Thyroid gland (tissue), 4 donors: ENCODE results near the gene KPNA1. TPM values are rescaled to one million over a fixed set of nuclear protein-coding genes. Genes with fewer than 3 reads are reported as not detected.
"Not testable (repeated sequence)": the region's sequence is repeated elsewhere in the genome, so short reads cannot be mapped to it uniquely, and the experiment has no call there.

Source experiments
- DNase-seq, 2 donors: peaks; one replicate each; pipeline ENCODE4 v3.0.0-alpha.2; 2019
- H3K27ac ChIP-seq, 3 donors: fragments of 200-600 bp; sonication (generic); 1 replicate in 2 of 3; 2 replicates in 1 of 3; pipeline ENCODE4 v1.5.1; 2016 to 2019; ENCODE audit warnings: mild to moderate bottlenecking in 1 of 3, moderate library complexity in 1 of 3
- H3K27me3 ChIP-seq: fragments of 200-600 bp; sonication (generic); one replicate; pipeline ENCODE4 v1.5.1; 2019
- H3K36me3 ChIP-seq, 2 donors: fragments of 200-600 bp; sonication (generic); one replicate each; pipeline ENCODE4 v1.5.1; 2016 to 2019
- H3K4me1 ChIP-seq, 2 donors: fragments of 200-600 bp; sonication (generic); one replicate each; pipeline ENCODE4 v1.5.1; 2017 to 2019
- H3K4me3 ChIP-seq, 3 donors: fragments of 200-600 bp; sonication (generic); replicated peaks in 1 of 3; 1 replicate in 2 of 3; 2 replicates in 1 of 3; pipeline ENCODE4 v1.5.1; 2016; ENCODE audit warnings: mild to moderate bottlenecking in 1 of 3
- H3K9me3 ChIP-seq: fragments of 200-600 bp; sonication (generic); one replicate; pipeline ENCODE4 v1.5.1; 2017
- POLR2A ChIP-seq, 2 donors: fragments of 450-650 bp; IDR thresholded peaks; one replicate each; pipeline ENCODE4 v1.6.1; 2017; ENCODE audit warnings: antibody characterized with exemption in 2 of 2, mild to moderate bottlenecking in 2 of 2, moderate library complexity in 1 of 2
- WGBS, 2 donors: methylation state at CpG; one replicate each; pipeline ENCODE4 v1.1.5; 2017; 5-methylcytosine and 5-hydroxymethylcytosine counted together
- intact Hi-C: fragments of 100-400 bp; cut with DNase I; formaldehyde crosslinking; loops from one replicate; pipeline ENCODE4 v1.15.1; 2023
- total RNA-seq, 4 donors: library from RNA; depleted of rRNA; stranded (reverse); fragments of >200 nt; gene quantifications; one replicate each; pipeline ENCODE4 v1.2.3, GENCODE V29; 2016
- TF ChIP-seq, protein P1 (sequence below), 6 experiments: fragments of 200-600 bp in 3 of 6; fragments of 450-650 bp in 3 of 6; sonication (generic) in 3 of 6; IDR thresholded peaks; one replicate each; pipeline ENCODE4 v1.5.1; 2016 to 2019; ENCODE audit warnings: antibody characterized with exemption in 6 of 6, mild to moderate bottlenecking in 2 of 6, inconsistent platforms in 1 of 6, moderate library complexity in 1 of 6

The KPNA1 gene
- total RNA-seq, 4 donors from 2014 or later = 33.8 to 61.8 (median 40.9) TPM

DNA sequence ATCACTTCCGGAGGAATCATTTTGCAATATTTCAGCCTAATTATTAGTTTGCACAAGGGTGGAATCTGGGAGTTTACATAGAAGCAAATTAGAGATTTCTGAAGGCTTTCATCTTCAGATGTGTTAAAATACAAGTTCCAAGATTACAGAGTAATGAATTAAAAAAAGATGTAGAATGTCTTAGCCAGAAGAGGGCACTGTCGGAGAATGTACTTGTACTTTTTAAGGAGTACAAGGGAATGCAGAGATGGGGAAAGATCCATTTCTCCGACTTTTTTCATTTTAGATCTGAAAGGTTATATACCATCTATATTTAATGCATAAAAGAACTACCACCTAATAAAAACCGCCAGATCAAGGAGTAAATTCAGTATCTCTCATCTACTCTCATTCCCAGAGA is 55.7 kb downstream of the KPNA1 start:
- H3K36me3 ChIP-seq = peaks cover 6 to 18% of the 10 kb centered on the region in 2 donors
- no peak for DNase-seq
- no peak overlapping the region for H3K27ac ChIP-seq
- TF ChIP-seq, protein P1, sequence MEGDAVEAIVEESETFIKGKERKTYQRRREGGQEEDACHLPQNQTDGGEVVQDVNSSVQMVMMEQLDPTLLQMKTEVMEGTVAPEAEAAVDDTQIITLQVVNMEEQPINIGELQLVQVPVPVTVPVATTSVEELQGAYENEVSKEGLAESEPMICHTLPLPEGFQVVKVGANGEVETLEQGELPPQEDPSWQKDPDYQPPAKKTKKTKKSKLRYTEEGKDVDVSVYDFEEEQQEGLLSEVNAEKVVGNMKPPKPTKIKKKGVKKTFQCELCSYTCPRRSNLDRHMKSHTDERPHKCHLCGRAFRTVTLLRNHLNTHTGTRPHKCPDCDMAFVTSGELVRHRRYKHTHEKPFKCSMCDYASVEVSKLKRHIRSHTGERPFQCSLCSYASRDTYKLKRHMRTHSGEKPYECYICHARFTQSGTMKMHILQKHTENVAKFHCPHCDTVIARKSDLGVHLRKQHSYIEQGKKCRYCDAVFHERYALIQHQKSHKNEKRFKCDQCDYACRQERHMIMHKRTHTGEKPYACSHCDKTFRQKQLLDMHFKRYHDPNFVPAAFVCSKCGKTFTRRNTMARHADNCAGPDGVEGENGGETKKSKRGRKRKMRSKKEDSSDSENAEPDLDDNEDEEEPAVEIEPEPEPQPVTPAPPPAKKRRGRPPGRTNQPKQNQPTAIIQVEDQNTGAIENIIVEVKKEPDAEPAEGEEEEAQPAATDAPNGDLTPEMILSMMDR (IDR thresholded peaks at IDR 0.05) = peak in 2 of 6 experiments; percentile 11 to 27
- no peak for TF ChIP-seq POLR2A (IDR thresholded peaks at IDR 0.05)
- no peaks in the 10 kb centered on the region for H3K4me1 ChIP-seq
- intact Hi-C loops = no loop called here
- no peaks in the 10 kb centered on the region for H3K27me3 ChIP-seq
- no peaks in the 10 kb centered on the region for H3K9me3 ChIP-seq
- 74 to 77% methylated on average over 4 of the region's 4 CpGs for WGBS, 2 donors
- no peak overlapping the region for H3K4me3 ChIP-seq

DNA sequence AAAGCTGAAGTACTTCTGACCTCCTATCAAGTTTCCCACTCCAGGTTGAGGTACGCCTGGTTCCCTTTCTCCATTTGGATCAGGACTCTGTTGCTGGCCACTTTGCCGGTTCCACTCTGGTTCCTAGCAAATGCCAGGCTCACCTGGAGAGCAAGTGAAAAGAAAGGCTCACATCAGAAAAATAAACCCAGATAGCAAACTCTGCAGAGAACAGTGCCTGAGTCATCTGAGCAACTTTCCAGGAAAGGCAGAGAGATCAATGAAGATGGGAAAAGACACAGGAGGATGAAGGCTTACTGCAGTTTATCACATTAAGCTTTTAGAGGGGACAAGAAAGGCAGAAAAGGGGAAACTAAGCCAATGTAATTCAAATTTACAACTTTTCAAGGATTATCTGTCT is 57.0 kb downstream of the KPNA1 start:
- WGBS, 2 donors = 98% methylated on average over 2 of the region's 2 CpGs
- no peak for TF ChIP-seq POLR2A (IDR thresholded peaks at IDR 0.05)
- TF ChIP-seq, protein P1 (IDR thresholded peaks at IDR 0.05) = no peak
- Histone ChIP-seq H3K27me3 (no peaks in the 10 kb centered on the region), H3K27ac (no peak overlapping the region), H3K4me3 (no peak overlapping the region), H3K36me3 (peaks cover 10 to 22% of the 10 kb centered on the region in 2 donors), H3K9me3 (no peaks in the 10 kb centered on the region), H3K4me1 (no peaks in the 10 kb centered on the region)
- intact Hi-C loops = no loop called here
- DNase-seq = no peak

DNA sequence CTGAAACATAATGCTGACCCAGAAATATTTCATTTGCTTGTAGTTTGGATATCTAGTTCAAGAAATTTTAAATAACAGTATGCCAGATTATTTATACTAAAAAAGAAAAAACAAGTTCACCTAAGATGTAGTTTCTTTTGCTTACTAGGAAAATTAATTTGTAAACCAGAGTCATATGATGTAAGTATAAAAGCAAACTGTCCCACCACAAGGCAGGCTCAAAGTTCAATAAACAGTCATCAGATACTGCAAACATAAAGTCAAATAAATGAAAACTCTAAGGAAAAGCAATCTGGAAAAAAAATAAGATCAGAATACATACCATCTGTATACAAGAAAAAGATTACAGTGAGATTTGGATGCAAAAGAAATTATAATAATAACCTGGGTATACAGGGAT is 58.7 kb downstream of the KPNA1 start:
- Histone ChIP-seq H3K27ac (no peak overlapping the region), H3K27me3 (no peaks in the 10 kb centered on the region), H3K4me1 (no peaks in the 10 kb centered on the region), H3K4me3 (no peak overlapping the region), H3K36me3 (peaks cover 11 to 24% of the 10 kb centered on the region in 2 donors), H3K9me3 (no peaks in the 10 kb centered on the region)
- no peak for DNase-seq
- intact Hi-C loops = no loop called here
- no peak for TF ChIP-seq POLR2A (IDR thresholded peaks at IDR 0.05)
- TF ChIP-seq, protein P1 (IDR thresholded peaks at IDR 0.05) = no peak

DNA sequence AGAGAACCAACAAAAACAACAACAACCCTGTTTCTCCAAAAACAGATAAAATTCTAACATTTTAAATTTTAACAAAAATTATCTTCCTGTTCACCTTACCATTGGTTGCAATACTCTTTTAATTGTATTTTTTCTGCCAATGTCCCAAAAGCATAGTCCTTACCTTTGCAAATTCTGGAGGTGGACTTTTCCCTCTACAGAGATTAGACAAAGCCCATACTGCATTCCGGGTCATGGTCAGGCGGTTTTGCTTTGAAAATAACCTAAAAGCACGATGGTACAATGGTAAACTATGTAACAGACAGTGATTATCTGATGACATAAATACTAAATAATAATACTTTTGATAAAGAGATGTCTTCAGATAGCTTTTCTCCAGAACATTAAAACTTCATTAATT is 63.4 kb downstream of the KPNA1 start:
- H3K4me3 ChIP-seq = no peak overlapping the region
- H3K4me1 ChIP-seq = no peaks in the 10 kb centered on the region
- intact Hi-C loops = no loop called here
- H3K27ac ChIP-seq = no peak overlapping the region
- peaks cover 17 to 26% of the 10 kb centered on the region in 2 donors for H3K36me3 ChIP-seq
- no peak for DNase-seq
- TF ChIP-seq, protein P1 (IDR thresholded peaks at IDR 0.05) = no peak
- TF ChIP-seq POLR2A (IDR thresholded peaks at IDR 0.05) = no peak
- 75 to 77% methylated on average over 3 of the region's 3 CpGs for whole genome bisulfite sequencing, 2 donors
- no peaks in the 10 kb centered on the region for H3K27me3 ChIP-seq
- no peaks in the 10 kb centered on the region for H3K9me3 ChIP-seq

DNA sequence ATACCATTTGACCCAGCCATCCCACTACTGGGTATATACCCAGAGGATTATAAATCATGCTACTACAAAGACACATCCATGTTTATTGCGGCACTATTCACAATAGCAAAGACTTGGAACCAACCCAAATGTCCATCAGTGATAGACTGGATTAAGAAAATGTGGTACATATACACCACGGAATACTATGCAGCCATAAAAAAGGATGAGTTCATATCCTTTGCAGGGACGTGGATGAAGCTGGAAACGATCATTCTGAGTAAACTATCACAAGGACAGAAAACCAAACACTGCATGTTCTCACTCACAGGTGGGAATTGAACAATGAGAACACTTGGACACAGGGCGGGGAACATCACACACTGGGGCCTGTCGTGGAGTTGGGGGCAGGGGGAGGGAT is 66.5 kb downstream of the KPNA1 start:
- intact Hi-C loops, H3K4me1 ChIP-seq, H3K27ac ChIP-seq, DNase-seq, H3K9me3 ChIP-seq, H3K4me3 ChIP-seq, H3K27me3 ChIP-seq: not testable (repeated sequence)
- WGBS, 2 donors = 97 to 98% methylated on average over 6 of the region's 6 CpGs
- H3K36me3 ChIP-seq = peaks cover 14 to 22% of the 10 kb centered on the region in 2 donors

DNA sequence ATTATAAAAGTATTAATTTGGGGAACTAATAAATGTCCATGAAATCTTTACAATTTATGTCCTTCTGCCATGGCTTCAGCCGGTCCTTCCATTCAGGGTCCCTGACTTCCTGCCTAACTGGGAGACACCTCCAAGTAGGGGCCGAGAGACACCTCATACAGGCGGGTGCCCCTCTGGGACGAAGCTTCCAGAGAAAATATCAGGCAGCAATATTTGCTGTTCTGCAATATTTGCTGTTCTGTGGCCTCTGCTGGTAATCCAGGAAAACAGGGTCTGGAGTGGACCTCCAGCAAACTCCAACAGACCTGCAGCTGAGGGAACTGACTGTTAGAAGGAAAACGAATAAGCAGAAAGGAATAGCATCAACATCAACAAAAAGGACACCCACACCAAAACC is 70.2 kb downstream of the KPNA1 start:
- H3K27me3 ChIP-seq, DNase-seq, intact Hi-C loops, H3K4me3 ChIP-seq, H3K27ac ChIP-seq, H3K4me1 ChIP-seq, H3K9me3 ChIP-seq: not testable (repeated sequence)
- H3K36me3 ChIP-seq = peaks cover 29 to 30% of the 10 kb centered on the region in 2 donors
- 97% methylated on average over 5 of the region's 5 CpGs for WGBS, 2 donors

DNA sequence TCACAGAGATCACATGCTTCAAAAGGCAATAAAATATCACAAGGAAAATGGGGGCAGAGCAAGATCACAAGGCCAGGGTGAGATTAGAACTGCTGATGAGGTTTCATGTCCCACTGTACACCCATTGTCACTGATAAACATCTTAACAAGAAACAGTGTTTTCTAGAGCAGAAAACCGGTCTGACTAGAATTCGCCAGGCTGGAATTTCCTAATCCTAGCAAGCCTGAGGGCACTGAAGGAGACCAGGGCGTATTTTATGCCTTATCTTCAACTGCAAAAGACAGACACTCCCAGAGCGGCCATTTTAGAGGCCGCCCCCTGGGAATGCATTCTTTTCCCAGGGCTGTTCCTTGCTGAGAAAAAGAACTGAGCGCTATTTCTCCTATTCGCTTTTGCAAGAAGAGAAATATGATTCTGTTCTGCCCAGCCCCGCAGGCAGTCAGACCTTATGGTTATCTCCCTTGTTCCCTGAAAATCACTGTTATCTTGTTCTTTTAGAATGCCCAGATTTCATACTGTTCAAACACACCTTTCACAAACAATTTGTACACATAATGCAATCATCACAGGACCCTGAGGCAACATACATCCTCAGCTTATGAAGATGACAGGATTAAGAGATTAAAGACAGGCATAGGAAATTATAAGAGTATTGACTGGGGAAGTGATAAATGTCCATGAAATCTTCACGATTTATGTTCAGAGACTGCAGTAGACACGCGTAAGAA is 70.8 kb downstream of the KPNA1 start:
- H3K27ac ChIP-seq, H3K27me3 ChIP-seq, H3K4me3 ChIP-seq, intact Hi-C loops, H3K9me3 ChIP-seq, H3K4me1 ChIP-seq: not testable (repeated sequence)
- peaks cover 29 to 36% of the 10 kb centered on the region in 2 donors for H3K36me3 ChIP-seq
- 96% methylated on average over 11 of the region's 11 CpGs for WGBS, 2 donors
- peak in 1 of 2 donors; percentile 3 for DNase-seq
